ENCODE data around the gene PKDREJ.

DNA sequence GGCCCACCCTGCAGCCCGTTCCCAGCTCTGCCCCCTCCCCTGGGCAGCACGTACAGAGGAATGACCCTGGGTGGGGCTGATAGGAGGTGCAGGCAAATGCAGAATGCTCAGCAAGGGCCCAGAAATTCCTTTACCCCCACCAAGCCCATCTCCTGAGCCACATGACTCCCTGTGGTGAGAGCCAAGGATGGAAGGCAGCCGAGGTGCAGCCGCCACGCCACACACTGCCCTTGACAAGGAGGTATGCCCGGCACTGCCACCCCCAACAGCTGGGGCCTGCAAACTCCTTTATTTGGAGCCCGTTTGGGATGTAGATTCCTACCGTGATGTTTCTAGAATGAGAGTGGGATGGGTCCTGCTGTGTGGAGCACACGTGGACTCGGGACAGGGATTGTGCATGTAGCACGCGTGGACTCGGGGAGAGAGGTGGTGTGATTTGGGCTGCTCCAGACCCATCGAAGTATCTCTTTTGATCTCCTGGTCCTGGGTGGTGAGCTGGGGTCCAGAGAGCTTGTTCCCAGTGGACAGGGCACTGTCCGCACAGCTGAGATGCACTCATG lies 46.5 kb upstream of the PKDREJ start:
- TF ChIP-seq, protein P1, sequence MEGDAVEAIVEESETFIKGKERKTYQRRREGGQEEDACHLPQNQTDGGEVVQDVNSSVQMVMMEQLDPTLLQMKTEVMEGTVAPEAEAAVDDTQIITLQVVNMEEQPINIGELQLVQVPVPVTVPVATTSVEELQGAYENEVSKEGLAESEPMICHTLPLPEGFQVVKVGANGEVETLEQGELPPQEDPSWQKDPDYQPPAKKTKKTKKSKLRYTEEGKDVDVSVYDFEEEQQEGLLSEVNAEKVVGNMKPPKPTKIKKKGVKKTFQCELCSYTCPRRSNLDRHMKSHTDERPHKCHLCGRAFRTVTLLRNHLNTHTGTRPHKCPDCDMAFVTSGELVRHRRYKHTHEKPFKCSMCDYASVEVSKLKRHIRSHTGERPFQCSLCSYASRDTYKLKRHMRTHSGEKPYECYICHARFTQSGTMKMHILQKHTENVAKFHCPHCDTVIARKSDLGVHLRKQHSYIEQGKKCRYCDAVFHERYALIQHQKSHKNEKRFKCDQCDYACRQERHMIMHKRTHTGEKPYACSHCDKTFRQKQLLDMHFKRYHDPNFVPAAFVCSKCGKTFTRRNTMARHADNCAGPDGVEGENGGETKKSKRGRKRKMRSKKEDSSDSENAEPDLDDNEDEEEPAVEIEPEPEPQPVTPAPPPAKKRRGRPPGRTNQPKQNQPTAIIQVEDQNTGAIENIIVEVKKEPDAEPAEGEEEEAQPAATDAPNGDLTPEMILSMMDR (IDR thresholded peaks at IDR 0.05), result no peak
- no peak for TF ChIP-seq REST (IDR thresholded peaks at IDR 0.05; ENCODE audit: insufficient read depth in 1 of 2, low read depth in 2 of 2, low read length in 1 of 2)
- TF ChIP-seq POLR2AphosphoS5 (IDR thresholded peaks at IDR 0.05; ENCODE audit: low read depth, low read length), result no peak
- TF ChIP-seq SIN3A (IDR thresholded peaks at IDR 0.05; ENCODE audit: borderline replicate concordance, insufficient read depth, low read depth, low read length), result no peak
- TF ChIP-seq TCF7L2 (IDR thresholded peaks at IDR 0.05; ENCODE audit: low read depth, low read length), result no peak
